CD4-positive, alpha-beta T cell treated with Interleukin-10 for 1 hour (primary cell): ENCODE measurements around the gene EFEMP2.

Source experiments
- DNase-seq: peaks from one replicate; pipeline ENCODE4 v3.0.0-alpha.2; 2020

The EFEMP2 gene

DNA sequence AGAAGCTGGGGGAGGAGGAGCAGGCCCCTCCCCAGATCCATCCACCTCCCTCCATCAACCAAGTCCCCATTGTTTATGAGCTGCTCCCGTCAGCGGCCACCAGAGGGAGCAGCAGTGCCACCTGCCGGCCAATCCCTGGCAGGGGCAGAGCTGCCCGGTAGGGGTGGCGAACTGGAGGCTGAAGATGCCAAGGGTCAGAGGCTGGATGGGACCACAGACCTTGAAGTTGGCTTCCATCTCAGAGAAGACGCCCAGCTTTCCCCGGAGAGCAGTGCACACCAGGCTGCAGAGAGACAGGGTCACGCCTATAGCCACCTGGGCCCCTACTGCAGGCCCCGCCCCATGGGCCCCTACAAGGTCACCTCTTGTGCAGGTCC, 12.1 kb upstream of the EFEMP2 start:
- DNase-seq, result peak; percentile 87

DNA sequence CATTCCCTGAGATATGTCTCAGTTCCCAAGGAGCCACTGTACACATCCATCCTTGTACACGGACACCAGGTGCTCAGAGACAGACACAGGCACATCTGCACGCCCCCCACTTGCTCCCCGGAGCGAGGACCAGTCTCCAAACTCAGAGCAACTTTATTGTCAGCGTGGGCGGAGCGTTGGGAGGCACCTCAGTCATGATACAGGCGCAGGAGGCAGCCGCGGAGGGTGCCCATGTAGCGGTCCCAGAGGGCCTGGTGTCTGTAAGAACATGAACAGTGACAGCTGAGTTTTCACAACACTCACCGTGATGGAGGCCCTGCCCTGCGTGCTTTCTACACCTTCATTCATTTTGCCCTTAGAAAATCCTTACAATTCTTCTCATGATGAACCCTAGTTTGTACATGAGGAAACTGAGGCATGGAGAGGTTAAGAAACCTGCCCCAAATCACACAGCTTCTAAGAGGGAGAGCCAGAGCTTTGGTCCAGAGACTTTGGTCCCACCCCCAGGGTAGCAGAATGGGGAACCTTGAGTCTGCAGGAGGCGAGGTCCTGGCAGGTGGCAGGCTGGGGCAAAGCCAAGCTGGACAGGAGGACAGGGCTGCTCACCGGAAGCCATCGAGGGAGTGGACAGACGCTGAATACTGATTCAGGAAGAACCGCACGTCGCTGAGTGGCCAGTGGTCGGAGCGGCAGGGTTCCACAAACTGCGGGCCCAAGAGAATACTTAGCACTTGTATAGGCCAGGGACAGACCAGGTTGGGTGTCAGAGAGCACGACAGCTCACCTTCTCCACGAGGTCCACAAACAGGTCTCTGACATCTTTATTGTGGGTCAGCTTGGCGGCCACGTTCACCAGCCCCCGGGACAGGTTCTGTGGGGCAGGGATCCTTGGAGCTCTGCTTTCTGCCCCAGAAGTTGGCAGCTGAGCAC, 11.5 kb upstream of the EFEMP2 start:
- no peak for DNase-seq

DNA sequence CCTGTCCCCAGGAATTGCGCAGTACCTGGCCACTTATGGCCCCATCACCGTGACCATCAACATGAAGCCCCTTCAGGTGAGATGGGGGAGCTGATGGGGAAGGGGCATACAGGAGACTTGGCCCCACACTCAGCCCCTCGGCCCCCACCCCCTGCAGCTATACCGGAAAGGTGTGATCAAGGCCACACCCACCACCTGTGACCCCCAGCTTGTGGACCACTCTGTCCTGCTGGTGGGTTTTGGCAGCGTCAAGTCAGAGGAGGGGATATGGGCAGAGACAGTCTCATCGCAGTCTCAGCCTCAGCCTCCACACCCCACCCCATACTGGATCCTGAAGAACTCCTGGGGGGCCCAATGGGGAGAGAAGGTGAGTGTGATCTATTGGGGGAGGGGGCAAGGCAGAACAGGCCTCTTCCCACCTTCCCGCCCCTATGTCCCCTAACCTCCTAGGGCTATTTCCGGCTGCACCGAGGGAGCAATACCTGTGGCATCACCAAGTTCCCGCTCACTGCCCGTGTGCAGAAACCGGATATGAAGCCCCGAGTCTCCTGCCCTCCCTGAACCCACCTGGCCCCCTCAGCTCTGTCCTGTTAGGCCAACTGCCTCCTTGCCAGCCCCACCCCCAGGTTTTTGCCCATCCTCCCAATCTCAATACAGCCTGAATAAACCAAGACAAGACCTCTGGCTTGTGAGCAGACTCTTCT, 10.6 kb upstream of the EFEMP2 start:
- no peak for DNase-seq

DNA sequence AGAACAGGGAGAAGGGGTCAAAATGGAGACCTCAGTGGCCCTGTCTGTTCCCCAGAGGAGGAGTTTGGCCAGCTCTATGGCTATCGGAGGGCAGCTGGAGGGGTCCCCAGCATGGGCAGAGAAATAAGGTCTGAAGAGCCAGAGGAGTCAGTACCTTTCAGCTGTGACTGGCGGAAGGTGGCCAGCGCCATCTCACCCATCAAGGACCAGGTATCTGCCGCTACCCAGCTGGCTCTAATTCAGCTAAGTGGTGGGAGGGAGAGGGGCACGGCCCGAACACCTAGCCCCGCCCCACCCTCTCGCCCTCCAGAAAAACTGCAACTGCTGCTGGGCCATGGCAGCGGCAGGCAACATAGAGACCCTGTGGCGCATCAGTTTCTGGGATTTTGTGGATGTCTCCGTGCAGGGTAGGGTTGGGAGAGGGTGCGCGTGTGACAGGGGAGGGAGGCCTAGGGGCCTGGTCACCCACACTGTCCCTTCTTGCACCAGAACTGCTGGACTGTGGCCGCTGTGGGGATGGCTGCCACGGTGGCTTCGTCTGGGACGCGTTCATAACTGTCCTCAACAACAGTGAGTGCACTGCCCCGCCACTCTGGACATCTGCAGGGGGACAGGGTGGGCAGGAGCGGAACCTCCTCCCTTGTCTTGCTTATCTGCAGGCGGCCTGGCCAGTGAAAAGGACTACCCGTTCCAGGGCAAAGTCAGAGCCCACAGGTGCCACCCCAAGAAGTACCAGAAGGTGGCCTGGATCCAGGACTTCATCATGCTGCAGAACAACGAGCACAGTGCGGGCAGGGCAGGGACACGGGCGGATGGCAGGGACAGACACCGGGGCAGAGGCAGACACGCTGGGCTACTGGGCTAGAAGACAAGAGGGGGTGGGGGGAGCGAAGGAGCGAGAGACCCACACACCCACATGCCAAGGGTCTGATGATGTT, 9.8 kb upstream of the EFEMP2 start:
- DNase-seq, result no peak

DNA sequence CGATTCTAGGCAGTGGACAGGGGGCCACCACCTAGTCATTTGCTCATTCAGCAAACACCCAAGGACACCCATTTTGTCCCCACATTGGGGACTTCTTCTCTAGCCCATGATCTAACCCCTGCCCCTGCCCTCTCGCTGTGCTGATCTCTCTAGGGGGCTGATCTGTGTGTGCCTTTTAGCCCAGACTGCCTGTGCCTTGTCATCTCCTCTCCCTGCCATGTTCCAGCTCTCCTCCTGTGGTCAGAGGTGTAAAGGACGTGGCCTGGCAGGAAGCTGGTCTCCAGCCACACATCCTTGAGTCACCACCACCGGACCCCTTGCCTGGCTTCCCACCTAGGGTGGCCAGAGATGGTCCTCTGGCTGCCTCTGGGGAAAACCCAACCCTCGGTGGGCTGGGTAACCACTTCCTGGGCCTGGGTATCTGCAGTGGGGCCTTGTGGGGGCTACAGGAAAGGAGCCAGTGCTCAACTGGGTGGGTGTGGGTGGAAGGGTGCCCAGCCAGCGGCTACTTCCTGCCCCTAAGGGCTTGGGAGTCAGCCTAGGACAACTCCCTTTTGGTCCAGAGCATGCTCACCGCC, 8.3 kb upstream of the EFEMP2 start:
- DNase-seq, result no peak

DNA sequence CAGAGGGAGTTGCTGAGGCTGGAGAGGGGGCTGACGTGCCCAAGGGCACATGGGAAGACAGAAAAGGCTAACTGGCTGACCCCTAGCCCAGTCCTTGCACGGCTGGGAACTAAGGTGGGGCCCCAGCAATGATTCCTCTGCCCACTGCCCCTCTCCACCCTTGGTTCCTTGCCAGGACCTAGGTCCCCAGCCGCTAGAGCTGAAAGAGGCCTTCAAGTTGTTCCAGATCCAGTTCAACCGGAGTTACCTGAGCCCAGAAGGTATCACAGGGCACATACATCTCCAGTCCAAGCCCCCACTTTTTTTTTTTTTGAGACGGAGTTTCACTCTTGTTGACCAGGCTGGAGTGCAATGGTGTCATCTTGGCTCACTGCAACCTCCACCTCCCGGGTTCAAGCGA, 7.4 kb upstream of the EFEMP2 start:
- DNase-seq, result no peak

DNA sequence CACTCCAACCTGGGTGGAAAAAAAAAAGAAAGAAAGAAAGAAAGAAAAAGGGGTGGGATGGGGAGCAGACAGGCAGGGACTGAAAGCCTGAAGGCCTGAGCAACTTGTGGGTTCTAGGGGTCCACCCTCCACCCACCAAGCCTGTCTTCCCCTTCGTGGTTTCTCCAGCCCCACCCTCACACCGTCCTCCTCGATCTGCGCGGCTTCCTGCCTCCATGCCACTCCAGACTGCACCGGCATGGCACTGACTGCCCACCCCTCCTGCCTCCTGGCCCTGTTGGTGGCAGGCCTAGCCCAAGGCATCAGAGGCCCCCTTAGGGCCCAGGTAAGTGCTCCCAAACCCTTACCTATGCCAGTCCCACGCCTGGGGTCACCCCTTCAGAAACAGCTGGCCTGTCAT, 7.0 kb upstream of the EFEMP2 start, which contains the start of gene CTSW:
CTSW (plus strand) TSS at position 221 of the 400 bp plus-strand sequence; CDS start at position 239, 18 bp downstream.
- peak; percentile 65 for DNase-seq

DNA sequence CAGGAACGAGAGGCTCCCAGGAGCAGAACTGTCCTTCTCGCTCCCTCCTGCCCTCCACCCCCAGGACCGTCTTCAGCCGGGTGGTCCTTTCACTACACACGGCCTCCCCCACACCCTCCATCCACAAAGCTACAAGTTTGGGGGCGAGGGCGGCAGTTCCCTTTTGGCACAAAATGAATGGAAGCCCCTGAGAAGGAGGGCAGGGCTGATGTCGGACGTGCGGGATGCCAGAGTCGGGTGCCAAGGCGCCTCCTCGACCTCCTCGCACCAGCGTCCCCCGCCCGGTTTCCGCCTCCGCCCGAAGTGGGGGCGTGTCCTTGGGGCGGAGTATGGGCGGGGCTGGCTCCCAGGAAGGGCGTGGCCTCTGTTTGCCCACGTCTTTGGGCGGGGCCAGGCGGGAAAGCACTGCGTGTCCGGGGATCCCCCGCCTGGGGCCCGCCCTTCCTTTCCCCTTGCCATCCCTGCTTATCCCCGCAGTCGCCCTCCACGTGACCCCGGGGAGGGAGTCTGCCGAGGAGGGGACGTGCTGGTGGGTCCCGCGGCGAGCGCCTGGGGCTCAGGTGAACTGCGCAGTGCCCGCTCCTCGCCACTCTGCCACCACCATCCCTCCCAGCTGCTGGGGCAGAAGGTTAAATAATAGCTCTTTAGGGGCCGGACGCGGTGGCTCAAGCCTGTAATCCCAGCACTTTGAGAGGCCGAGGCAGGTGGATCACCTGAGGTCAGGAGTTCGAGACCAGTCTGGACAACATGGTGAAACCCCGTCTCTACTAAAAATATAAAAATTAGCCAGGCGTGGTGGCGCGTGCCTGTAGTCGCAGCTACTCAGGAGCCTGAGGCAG, 937 bp upstream of the EFEMP2 start:
- DNase-seq, result peak; percentile 98

DNA sequence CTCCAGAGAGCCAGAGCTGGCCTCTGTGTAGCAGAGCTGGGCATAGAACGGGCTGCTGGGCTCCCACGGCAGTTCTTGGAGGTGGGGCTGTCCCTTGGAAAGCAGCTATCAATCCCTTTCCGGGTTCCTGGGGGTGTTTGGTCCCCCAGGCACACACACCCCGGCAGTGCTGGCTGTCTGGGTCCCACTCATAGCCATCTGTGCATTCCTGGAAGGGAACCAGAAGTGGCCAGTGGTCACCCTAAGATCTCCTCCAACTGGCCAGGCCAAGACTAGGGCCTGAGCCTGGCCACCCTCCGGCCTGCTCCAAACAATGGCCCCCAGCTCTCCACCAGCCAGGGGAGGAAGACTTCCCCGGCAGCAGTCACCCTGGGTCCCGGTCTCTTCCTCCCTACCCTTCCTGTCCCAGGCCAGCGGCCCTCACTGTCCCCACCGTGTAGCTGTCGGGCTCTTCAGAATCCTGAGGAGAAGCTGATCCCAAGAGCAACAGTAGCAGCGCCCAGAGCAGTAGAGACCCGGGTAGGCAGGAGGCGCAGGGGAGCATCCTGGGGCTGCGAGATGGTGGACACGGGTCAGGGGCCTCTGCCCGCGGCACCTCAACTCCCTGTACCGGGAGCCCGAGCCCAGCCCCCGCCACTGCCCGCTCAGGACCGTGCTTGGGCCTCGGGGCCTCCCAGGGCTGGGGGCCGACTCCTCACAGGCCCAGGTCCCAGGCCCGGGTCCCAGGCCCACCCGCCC, 620 bp downstream of the EFEMP2 start:
- DNase-seq, result no peak

DNA sequence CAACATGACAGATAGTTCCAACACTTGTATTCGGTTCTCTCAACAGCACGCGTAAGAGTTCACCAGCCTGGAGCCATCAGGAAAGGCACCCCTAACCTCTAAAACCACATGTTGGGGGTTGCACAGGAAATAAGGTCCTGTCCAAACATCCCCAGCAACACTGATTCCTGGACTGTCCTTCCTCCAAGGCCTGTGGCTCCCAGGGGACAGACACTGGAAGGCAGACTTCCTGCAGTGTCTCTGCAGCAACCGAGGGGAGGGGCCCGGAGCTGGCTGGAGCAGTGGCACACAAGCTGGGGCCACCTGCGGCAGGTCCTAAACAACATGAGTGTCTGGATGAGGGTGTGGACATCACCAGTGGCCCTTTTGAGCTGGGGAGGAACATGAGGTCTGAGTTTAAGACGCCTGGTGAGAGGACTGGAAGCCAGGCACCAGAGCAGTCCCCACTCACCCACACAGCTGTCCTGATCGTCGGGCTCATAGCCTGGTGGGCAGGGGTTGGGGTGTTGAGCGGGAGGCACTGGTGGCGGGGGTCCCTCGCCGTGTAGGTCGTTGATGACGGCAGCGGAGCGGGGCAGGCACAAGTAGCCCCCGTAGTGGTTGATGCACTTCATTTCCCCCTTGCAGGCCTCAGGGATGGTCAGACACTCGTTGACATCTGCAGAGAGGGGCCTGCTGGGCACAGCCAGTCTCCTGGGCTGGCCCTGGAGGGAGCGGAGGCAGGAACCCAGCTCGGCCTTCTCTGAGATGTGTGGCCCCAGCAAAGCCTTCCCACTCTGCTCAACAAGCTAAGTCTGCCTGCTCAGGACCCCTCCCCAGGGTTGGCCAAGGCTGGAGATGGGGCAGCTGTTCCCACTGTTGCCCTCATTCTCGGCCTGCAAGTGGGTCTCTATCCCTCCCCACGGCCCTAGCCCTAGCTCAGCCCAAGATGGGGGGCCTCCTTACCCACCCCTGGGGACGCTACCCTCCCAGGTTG, 1.6 kb downstream of the EFEMP2 start:
- DNase-seq, result no peak

DNA sequence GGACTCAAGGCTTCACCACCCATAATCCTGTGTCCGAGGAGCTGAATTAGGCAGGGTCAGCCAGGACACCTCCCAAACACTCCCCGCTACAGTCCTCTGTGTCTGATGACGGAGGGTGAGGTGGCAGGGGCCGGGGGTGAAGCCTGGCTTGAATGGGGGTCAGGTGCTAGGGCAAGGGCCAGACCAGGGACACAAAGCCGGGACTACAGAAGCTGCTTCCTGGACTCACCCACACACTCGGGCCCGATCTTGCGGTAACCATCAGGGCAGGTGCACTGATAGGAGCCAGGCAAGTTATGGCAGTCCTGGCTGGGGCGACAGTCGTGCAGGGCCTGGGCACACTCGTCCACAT, 2.3 kb downstream of the EFEMP2 start:
- no peak for DNase-seq

DNA sequence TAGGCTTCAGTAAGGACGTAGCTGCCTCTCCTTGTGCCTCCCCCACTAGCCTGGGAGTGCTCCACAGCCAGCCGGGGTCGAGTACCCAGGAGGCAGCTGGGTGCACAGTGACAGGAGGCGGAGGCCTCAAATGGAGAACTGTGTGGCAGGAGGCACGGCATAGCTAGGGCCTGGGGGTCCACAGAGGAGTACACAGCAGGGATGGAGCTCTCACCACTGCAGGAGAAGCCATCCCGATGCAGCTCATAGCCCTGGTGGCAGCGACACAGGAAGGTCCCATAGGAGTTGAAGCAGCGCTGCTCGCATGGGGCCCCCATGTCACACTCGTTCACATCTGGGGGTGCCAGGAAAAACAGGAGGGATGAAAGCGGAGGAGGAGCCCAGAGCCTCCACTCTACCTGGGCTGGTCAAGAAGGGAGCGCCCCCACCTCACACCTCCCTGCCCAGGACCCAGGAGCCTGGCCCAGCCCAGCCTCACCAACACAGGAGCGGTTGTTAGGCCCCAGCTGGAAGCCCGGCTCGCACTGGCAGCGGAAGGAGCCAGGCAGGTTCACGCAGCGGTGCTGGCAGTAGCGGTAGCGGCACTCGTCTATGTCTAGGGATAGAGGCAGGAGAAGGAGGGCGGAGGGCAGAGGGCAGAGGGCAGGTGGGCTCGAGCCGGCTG, 2.8 kb downstream of the EFEMP2 start:
- no peak for DNase-seq

DNA sequence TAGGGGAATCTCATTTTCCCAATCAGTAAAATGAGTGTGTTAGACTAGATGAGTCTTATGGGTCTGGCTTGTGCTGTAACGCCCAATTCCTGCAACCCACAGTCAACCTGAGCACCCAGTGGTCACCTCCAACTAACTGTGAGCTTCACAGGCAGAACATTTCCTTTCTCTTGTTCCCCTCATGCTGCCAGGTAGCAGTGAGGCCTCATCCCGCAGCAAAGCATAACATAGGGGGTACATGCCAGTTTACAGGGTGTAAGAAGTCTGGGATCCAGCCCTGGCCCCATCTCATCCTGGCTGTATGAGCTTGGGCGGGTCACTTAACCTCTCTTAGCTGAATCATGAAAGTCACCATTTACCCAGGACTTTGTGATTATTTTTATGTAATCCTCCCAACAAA, 3.7 kb downstream of the EFEMP2 start:
- no peak for DNase-seq

DNA sequence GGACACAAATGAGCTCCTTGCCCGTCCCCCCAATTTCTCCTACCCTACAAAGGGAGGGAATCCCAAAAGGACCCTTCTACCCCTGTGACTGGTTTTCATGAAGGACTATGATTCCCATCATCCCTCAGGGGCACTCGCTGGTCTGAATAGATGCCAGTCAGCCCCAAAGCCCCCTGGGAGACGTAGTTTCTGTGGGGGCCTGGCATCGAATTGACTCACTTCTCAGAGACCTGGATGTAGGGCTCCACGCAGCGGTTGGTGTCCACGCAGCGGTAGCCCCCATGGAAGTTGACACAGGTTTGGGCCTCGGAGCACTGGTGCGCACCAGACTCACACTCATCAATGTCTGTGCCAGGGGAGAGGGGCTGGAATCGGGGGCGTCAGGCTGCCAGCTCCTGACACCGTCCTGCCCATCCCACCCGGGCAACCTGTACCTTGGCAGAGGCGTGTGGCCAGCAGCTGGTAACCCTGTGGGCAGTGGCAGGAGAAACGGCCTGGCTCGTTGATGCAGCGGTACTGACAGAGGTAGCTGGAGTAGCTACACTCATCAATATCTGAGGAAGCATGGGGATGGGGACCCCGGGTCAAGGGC, 4.4 kb downstream of the EFEMP2 start:
- peak; percentile 45 for DNase-seq

DNA sequence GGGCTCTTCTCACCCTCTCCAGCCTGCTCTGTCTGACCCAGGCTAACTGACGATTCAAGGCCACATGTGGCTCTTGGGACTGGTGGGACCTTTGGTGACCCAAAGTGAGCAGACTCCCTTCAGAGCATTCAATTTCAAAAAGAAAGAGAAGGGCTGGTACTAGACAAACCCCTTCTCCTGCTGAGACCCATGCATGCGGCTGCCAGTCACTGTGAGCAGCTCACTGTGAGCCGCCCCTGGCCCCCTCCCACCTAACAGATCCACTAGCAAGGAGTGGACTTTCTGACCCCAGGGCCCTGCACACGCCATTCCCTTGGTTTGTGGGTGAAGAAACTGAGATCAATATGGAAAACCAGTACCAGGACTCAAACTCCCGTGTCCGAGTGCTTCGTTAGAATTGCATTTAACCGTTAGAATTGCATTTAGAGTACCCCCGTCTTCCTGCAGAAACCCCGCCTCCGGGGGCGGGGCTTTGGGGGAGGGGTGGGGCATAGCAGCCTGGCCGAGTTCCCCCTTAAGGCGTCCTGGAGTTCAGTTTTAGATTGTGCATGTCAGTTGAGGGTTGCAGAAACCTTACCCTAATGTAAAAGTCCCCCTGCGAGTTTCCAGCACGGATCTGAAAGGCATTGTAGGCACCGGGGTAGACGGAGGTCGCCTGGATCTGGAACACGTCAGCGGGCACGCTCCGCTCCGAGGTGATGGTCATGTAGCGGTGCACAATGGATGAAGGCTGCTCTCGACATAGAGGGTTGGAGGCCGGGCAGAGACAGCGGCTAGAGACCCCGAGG, 5.1 kb downstream of the EFEMP2 start:
- no peak for DNase-seq

DNA sequence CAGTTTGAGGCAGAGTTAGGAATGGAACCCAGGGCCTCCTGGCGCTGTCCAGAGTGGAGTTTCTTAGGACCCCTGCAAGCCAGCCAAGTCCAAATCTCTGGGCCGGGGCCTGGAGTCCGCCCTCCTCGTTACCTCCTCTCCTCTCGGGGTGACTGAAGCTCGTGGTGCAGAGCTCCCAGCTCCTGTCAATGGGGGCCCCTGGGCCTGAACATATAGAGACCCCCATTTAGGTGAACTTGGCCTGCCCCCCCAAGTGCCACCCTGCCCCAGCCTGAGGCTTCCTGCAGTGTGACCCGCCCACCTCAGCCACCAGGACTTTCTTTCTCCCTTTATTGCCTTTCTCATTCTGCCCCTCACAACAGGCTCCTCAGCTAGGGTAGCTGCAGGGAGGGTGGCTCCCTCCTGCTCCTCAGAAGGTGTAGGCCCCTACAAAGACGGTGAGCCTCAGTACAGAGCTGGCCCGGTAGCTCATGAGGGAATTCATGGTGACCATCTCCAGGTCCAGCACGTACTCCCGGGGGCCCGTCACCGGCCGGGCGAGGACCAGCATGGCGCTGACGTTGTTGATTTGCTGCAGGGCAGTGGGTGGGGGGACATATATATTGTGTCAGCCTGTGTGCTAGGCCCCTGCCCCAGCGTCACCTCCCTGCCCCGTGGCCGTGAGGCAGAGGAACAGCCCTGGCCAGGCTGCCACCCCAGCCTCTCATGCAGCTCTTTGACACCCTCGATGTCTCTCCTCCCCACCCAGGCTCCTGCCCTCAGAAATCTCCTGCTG, 5.9 kb downstream of the EFEMP2 start:
- DNase-seq, result no peak

DNA sequence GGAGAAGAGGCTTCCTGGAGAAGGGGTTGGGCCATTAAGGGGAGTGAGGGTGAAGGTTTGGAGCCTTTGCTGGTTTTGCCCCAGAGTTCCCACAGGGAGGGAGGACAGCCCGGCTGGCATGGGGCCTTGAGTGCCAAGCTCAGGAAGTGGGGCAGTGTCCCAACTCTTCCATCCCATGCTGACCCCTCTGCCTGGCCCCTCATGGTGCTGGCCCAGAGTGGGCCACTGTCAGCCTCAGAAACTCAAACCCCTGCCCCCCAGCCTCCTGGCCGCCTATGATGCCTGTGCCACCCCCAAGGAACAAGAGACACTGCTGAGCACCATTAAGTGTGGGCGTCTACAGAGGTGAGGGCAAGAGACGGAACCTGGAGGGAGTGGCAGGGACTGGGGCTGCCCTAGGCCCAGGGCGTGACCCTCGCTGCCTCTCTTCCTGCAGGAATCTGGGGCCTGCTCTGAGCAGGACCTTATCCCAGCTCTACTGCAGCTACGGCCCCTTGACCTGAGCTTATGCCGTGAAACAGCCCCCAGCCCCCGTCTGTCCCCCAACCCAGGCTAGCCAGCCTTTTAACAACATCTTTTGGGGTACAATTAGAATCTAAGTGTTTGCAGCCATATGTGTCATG, 6.9 kb downstream of the EFEMP2 start:
- no peak for DNase-seq
